GM12878 (cell line): ENCODE results near the gene NUMB. TPM values are rescaled to one million over a fixed set of nuclear protein-coding genes. Genes with fewer than 3 reads are reported as not detected.

ENCODE experiments used
- ATAC-seq: fragments of 200-7000 bp; cut with Tn5 transposase; 3 replicates; pipeline ENCODE4 v1.9.1; 2020; ENCODE audit warnings: mild to moderate bottlenecking, moderate library complexity
- BruUV-seq: library from RNA; stranded (reverse); fragments of 400-500 nt; replicated peaks from 2 replicates; lab custom pipeline; 2021; lab: Mats Ljungman, UMichigan
- CTCF ChIA-PET: fragments of 300-600 bp; sonication (Branson Sonifier 250); formaldehyde crosslinking; extraction: SDS; loops from one replicate; lab custom pipeline; 2021; ENCODE audit warnings: inconsistent platforms; lab: Yijun Ruan, JAX
- POLR2A ChIA-PET: fragments of 350-600 bp; formaldehyde crosslinking; extraction: SDS; loops from one replicate; lab custom pipeline; 2021; ENCODE audit warnings: inconsistent platforms; lab: Charles Lee
- RAD21 ChIA-PET: fragments of 300-600 bp; sonication (Branson Sonifier 250); formaldehyde crosslinking; loops from one replicate; lab custom pipeline; 2023; ENCODE audit warnings: antibody characterized with exemption; ENCODE audit not compliant: unreplicated experiment; lab: Charles Lee
- SMC1A ChIA-PET: fragments of 300-600 bp; sonication (Branson Sonifier 250); formaldehyde crosslinking; loops from one replicate; lab custom pipeline; 2023; ENCODE audit not compliant: unreplicated experiment, uncharacterized antibody; lab: Charles Lee
- DNase-seq: peaks from one replicate; pipeline ENCODE4 v3.0.0-alpha.2; 2011; ENCODE audit warnings: low read depth, low spot score
- FAIRE-seq: peaks from 3 replicates; lab custom pipeline; 2011; peaks lifted over from hg19 to GRCh38; lab: Jason Lieb, UNC
- H2AFZ ChIP-seq: 2 replicates; pipeline ENCODE4 v1.6.0; 2011; ENCODE audit warnings: low read depth, low read length, control low read depth; ENCODE audit not compliant: control insufficient read depth
- H3K27ac ChIP-seq: 2 replicates; pipeline ENCODE4 v1.5.1; 2011; ENCODE audit warnings: control low read depth; ENCODE audit not compliant: control insufficient read depth, insufficient read depth
- H3K27me3 ChIP-seq, 2 experiments: replicated peaks in 1 of 2; 2 replicates each; pipeline versions ENCODE4 v1.6.0 to v1.6.1; 2011; ENCODE audit warnings: low read length in 1 of 2; ENCODE audit not compliant: control insufficient read depth in 2 of 2, insufficient read depth in 2 of 2
- H3K36me3 ChIP-seq, 2 experiments: 2 replicates each; pipeline ENCODE4 v1.5.1; 2011; ENCODE audit warnings: low read length in 1 of 2; ENCODE audit not compliant: control insufficient read depth in 2 of 2, insufficient read depth in 2 of 2
- H3K4me1 ChIP-seq: 2 replicates; pipeline ENCODE4 v1.6.1; 2011; ENCODE audit warnings: mild to moderate bottlenecking, low read length, moderate library complexity, mixed read lengths; ENCODE audit not compliant: control insufficient read depth, insufficient read depth
- H3K4me2 ChIP-seq: 2 replicates; pipeline ENCODE4 v1.6.0; 2011; ENCODE audit warnings: control low read depth; ENCODE audit not compliant: control insufficient read depth, insufficient read depth
- H3K4me3 ChIP-seq: fragments of 200-600 bp; sonication (generic); 2 replicates; pipeline ENCODE4 v1.5.1; 2016
- H3K79me2 ChIP-seq: 2 replicates; pipeline ENCODE4 v1.6.0; 2011; ENCODE audit warnings: low read length; ENCODE audit not compliant: control insufficient read depth, insufficient read depth
- H3K9ac ChIP-seq: 2 replicates; pipeline ENCODE4 v1.8.0; 2011; ENCODE audit warnings: low read length, control low read depth, mixed read lengths; ENCODE audit not compliant: control insufficient read depth, insufficient read depth
- H3K9me3 ChIP-seq: replicated peaks from 3 replicates; pipeline ENCODE4 v1.5.1; 2011; ENCODE audit warnings: mild to moderate bottlenecking, low read length; ENCODE audit not compliant: control insufficient read depth, insufficient read depth
- H4K20me1 ChIP-seq: 2 replicates; pipeline ENCODE4 v1.6.0; 2011; ENCODE audit not compliant: control insufficient read depth, insufficient read depth
- CHD2 ChIP-seq: IDR thresholded peaks from 2 replicates; pipeline ENCODE4 v1.6.1; 2011; ENCODE audit warnings: low read depth, low read length, improper control_type of control experiment, borderline replicate concordance
- ETV6 ChIP-seq, 2 experiments: fragments of 450-650 bp in 1 of 2; IDR thresholded peaks in 1 of 2; conservative IDR thresholded peaks in 1 of 2; 2 replicates each; pipeline ENCODE4 v1.6.1; 2014; ENCODE audit warnings: antibody characterized with exemption in 1 of 2, borderline replicate concordance in 1 of 2, low read depth in 1 of 2, mild to moderate bottlenecking in 1 of 2, moderate library complexity in 1 of 2
- FOXM1 ChIP-seq: IDR thresholded peaks from 2 replicates; pipeline ENCODE4 v1.6.1; 2012; ENCODE audit warnings: low read depth, mild to moderate bottlenecking, inconsistent platforms, low read length, moderate library complexity
- IKZF2 ChIP-seq, 2 experiments: fragments of 450-650 bp; IDR thresholded peaks; 2 replicates each; pipeline ENCODE4 v1.6.1; 2017; ENCODE audit warnings: mild to moderate bottlenecking in 2 of 2, moderate library complexity in 2 of 2
- JUND ChIP-seq: IDR thresholded peaks from 2 replicates; pipeline ENCODE4 v1.6.1; 2012; ENCODE audit warnings: low read depth, mild to moderate bottlenecking, low read length, improper control_type of control experiment, moderate library complexity
- ZSCAN29 ChIP-seq: fragments of 450-650 bp; IDR thresholded peaks from 2 replicates; pipeline ENCODE4 v1.6.1; 2017; ENCODE audit warnings: mild to moderate bottlenecking, moderate library complexity
- WGBS: methylation state at CpG from one replicate; pipeline ENCODE4 v1.1.6; 2016; ENCODE audit warnings: low lambda C conversion rate; ENCODE audit not compliant: insufficient replicate concordance, insufficient coverage; ENCODE audit errors: missing lambda C conversion rate; 5-methylcytosine and 5-hydroxymethylcytosine counted together
- in situ Hi-C: fragments of 300-500 bp; cut with MboI; formaldehyde crosslinking; loops from 9 replicates; pipeline ENCODE4 v1.14.3; 2018; ENCODE audit warnings: mixed read lengths
- intact Hi-C: fragments of 100-400 bp; cut with micrococcal nuclease; formaldehyde crosslinking; loops from one replicate; pipeline ENCODE4 v1.14.2; 2022; ENCODE audit not compliant: unreplicated experiment
- polyA plus RNA-seq, 11 experiments: library from polyadenylated mRNA; depleted of rRNA in 4 of 11; unstranded in 6 of 11; stranded (reverse) in 5 of 11; fragments of >200 nt; fragmentation: Nextera tagmentation in 4 of 11; fragmentation: Illumina TruSeq in 1 of 11; extraction: Ambion mirVana in 4 of 11; extraction: Trizol in 1 of 11; gene quantifications; 1 replicate in 1 of 11; 2 replicates in 10 of 11; pipeline versions ENCODE4 v1.2.1 to v1.2.3, GENCODE V29; 2011 to 2016; ENCODE audit warnings: inconsistent platforms in 2 of 11, missing spikeins in 2 of 11, low read depth in 1 of 11
- total RNA-seq, 4 experiments: library from RNA; depleted of rRNA in 3 of 4; stranded (reverse); fragments of >200 nt in 3 of 4; fragmentation: Illumina TruSeq in 1 of 4; extraction: Trizol in 1 of 4; gene quantifications; 2 replicates each; pipeline versions ENCODE4 v1.2.1 to v1.2.3, GENCODE V29; 2013 to 2021
- TF ChIP-seq, protein P1 (sequence below): fragments of 150-350 bp; IDR thresholded peaks from 2 replicates; pipeline ENCODE4 v1.6.1; 2014; ENCODE audit warnings: mild to moderate bottlenecking, low read depth, low read length
- TF ChIP-seq, protein P2 (sequence below): IDR thresholded peaks from 2 replicates; pipeline ENCODE4 v1.6.1; 2012; ENCODE audit warnings: low read depth, low read length, improper control_type of control experiment
- TF ChIP-seq, protein P3 (sequence below): IDR thresholded peaks from 2 replicates; pipeline ENCODE4 v1.6.1; 2011; ENCODE audit warnings: low read depth, low read length, improper control_type of control experiment, borderline replicate concordance
- TF ChIP-seq, protein P4 (sequence below): fragments of 450-650 bp; IDR thresholded peaks from 2 replicates; pipeline ENCODE4 v1.6.1; 2014; ENCODE audit warnings: mild to moderate bottlenecking
- TF ChIP-seq, protein P5 (sequence below): IDR thresholded peaks from 2 replicates; pipeline ENCODE4 v1.6.1; 2012; ENCODE audit warnings: low read depth, low read length, improper control_type of control experiment
- TF ChIP-seq, protein P6 (sequence below): IDR thresholded peaks from 2 replicates; pipeline ENCODE4 v1.6.1; 2011; ENCODE audit warnings: mild to moderate bottlenecking, low read depth, low read length, moderate library complexity; ENCODE audit not compliant: insufficient replicate concordance

NUMB gene
- total and polyA plus RNA-seq, 10 of the 15 experiments (the other 5 are each of a cell fraction or from before 2014, with no cell fraction given): 22.0 to 147 (median 48.9) TPM

DNA sequence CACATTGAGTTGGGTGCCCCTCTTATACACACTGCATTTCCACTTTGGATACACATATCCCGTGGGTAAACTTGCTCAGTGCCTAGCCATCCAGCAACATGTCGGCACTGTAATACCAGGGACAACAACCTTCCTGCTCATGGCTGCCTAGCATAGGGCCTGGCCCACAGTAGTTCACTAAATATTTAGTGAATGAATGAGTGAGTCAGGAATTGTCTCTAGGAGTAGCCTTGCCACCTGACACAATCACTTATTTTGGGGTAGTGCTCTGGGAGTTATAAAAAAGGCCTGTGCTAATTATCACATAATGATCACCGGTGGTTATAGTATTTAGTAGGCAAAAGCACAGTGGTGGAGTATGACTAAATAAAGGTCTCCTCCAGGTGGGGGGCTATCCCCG is 8.5 kb upstream of the NUMB start (continued):
- TF ChIP-seq, protein P1, sequence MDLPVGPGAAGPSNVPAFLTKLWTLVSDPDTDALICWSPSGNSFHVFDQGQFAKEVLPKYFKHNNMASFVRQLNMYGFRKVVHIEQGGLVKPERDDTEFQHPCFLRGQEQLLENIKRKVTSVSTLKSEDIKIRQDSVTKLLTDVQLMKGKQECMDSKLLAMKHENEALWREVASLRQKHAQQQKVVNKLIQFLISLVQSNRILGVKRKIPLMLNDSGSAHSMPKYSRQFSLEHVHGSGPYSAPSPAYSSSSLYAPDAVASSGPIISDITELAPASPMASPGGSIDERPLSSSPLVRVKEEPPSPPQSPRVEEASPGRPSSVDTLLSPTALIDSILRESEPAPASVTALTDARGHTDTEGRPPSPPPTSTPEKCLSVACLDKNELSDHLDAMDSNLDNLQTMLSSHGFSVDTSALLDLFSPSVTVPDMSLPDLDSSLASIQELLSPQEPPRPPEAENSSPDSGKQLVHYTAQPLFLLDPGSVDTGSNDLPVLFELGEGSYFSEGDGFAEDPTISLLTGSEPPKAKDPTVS: no peak
- TF ChIP-seq FOXM1 (no peak), IKZF2 (IDR thresholded peaks at IDR 0.05) (no peak), CHD2 (no peak), ZSCAN29 (no peak), JUND (no peak)
- TF ChIP-seq, protein P2, sequence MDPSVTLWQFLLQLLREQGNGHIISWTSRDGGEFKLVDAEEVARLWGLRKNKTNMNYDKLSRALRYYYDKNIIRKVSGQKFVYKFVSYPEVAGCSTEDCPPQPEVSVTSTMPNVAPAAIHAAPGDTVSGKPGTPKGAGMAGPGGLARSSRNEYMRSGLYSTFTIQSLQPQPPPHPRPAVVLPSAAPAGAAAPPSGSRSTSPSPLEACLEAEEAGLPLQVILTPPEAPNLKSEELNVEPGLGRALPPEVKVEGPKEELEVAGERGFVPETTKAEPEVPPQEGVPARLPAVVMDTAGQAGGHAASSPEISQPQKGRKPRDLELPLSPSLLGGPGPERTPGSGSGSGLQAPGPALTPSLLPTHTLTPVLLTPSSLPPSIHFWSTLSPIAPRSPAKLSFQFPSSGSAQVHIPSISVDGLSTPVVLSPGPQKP: no peak

DNA sequence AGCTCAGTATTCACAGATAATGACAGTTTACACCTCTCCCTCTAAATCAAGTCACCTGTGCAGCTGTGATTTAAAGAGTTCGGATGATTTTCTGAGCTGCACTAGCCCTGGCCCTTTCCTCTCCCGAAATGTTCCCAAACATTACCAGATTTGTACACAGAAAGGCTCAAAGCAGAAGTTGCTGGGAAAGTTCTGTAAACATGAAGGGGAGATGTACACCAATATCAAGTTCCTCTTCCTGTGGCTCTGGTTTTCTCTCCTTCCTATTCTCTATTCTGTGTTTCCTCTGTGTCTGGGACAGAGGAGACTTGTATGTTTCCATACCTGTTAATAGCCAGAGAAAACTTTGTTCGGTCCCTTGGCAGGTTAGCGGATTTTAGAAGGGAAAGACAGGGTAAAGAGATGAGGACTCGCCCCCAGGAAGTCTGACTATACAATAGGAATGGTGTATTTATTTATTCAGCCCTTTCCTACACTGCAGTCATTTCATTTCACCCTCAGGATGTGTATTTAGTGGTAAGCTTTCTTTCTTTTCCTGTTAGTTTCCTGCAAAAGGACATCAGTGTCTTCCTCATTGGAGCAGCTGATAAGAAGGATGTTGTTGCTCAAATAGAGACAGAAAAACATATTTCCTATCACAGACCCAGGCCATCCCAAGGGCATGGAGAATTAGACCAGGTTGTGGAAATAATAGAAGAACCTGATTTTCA is 7.6 kb upstream of the NUMB start:
- peaks cover 28% of the 10 kb centered on the region for H3K4me1 ChIP-seq
- no peaks in the 10 kb centered on the region for H3K36me3 ChIP-seq
- DNase-seq (no peak), ATAC-seq (peak; percentile 24), FAIRE-seq (peak; percentile 38)
- H3K9me3 ChIP-seq: no peaks in the 10 kb centered on the region
- RAD21 ChIA-PET: interaction anchor here (0.9 to 26.5 kb wide), 10 partner anchors 9 to 256 kb away, joined by 3 to 591 read pairs (median 10); no protein-coding TSS in a partner anchor
- no peaks in the 10 kb centered on the region for H3K79me2 ChIP-seq
- H4K20me1 ChIP-seq: no peaks in the 10 kb centered on the region
- peak overlapping the region; percentile 61; the same call in 1 of the 2 replicates for H3K4me3 ChIP-seq
- no peaks in the 10 kb centered on the region for H3K27me3 ChIP-seq
- no TSS peak for BruUV-seq
- CTCF ChIA-PET: interaction anchor here (0.7 to 19.2 kb wide), 6 partner anchors 104 to 293 kb away, joined by 3 to 252 read pairs (median 4); no protein-coding TSS in a partner anchor
- H3K27ac ChIP-seq: peak overlapping the region; percentile 53; the same call in 1 of the 2 replicates
- H3K4me2 ChIP-seq: peak overlapping the region; percentile 78
- H3K9ac ChIP-seq: no peak overlapping the region
- SMC1A ChIA-PET: interaction anchor here (0.7 to 17.1 kb wide), 18 partner anchors 9 to 289 kb away, joined by 3 to 311 read pairs (median 4); partner anchors contain the start of gene NUMB
- TF ChIP-seq, protein P3, sequence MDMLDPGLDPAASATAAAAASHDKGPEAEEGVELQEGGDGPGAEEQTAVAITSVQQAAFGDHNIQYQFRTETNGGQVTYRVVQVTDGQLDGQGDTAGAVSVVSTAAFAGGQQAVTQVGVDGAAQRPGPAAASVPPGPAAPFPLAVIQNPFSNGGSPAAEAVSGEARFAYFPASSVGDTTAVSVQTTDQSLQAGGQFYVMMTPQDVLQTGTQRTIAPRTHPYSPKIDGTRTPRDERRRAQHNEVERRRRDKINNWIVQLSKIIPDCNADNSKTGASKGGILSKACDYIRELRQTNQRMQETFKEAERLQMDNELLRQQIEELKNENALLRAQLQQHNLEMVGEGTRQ: no peak
- TF ChIP-seq, protein P4, sequence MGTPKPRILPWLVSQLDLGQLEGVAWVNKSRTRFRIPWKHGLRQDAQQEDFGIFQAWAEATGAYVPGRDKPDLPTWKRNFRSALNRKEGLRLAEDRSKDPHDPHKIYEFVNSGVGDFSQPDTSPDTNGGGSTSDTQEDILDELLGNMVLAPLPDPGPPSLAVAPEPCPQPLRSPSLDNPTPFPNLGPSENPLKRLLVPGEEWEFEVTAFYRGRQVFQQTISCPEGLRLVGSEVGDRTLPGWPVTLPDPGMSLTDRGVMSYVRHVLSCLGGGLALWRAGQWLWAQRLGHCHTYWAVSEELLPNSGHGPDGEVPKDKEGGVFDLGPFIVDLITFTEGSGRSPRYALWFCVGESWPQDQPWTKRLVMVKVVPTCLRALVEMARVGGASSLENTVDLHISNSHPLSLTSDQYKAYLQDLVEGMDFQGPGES: no peak
- TF ChIP-seq, protein P5, sequence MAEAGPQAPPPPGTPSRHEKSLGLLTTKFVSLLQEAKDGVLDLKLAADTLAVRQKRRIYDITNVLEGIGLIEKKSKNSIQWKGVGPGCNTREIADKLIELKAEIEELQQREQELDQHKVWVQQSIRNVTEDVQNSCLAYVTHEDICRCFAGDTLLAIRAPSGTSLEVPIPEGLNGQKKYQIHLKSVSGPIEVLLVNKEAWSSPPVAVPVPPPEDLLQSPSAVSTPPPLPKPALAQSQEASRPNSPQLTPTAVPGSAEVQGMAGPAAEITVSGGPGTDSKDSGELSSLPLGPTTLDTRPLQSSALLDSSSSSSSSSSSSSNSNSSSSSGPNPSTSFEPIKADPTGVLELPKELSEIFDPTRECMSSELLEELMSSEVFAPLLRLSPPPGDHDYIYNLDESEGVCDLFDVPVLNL: no peak
- TF ChIP-seq ETV6 (conservative IDR thresholded peaks at IDR 0.05 in 1 of 2, IDR thresholded peaks at IDR 0.05 in 1 of 2; ENCODE audit: borderline replicate concordance in 1 of 2, low read depth in 1 of 2): peak in 1 of 2 experiments; percentile 29; a peak in 1 of 4 replicates
- TF ChIP-seq, protein P6, sequence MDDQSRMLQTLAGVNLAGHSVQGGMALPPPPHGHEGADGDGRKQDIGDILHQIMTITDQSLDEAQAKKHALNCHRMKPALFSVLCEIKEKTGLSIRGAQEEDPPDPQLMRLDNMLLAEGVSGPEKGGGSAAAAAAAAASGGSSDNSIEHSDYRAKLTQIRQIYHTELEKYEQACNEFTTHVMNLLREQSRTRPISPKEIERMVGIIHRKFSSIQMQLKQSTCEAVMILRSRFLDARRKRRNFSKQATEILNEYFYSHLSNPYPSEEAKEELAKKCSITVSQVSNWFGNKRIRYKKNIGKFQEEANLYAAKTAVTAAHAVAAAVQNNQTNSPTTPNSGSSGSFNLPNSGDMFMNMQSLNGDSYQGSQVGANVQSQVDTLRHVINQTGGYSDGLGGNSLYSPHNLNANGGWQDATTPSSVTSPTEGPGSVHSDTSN: no peak
- in situ Hi-C loops (loop anchor here (5.0 kb wide), 1 partner anchor 174 kb away; no protein-coding TSS in a partner anchor), intact Hi-C loops (no loop called here)
- H2AFZ ChIP-seq: peak overlapping the region; percentile 42
- POLR2A ChIA-PET: interaction anchor here (0.5 to 3.8 kb wide), 8 partner anchors 9 to 1106 kb away, joined by 3 to 13 read pairs (median 4); no protein-coding TSS in a partner anchor
- WGBS: 44% methylated on average over 5 of the region's 5 CpGs
